Glutamatergic neuron (in vitro differentiated cells): ENCODE measurements around the gene EVC2. TPM values are rescaled to one million over a fixed set of nuclear protein-coding genes. Genes with fewer than 3 reads are reported as not detected.

Experiments used
- DNase-seq: peaks from one replicate; pipeline ENCODE4 v3.0.0; 2022
- H3K27ac Mint-ChIP-seq: one replicate; pipeline ENCODE4 v1.8.0; 2020; ENCODE audit warnings: mild to moderate bottlenecking, mixed read lengths, inconsistent platforms; ENCODE audit not compliant: unreplicated experiment
- H3K27me3 Mint-ChIP-seq: one replicate; pipeline ENCODE4 v1.8.0; 2020; ENCODE audit warnings: mild to moderate bottlenecking, moderate library complexity, mixed read lengths, inconsistent platforms; ENCODE audit not compliant: unreplicated experiment
- H3K36me3 Mint-ChIP-seq: one replicate; pipeline ENCODE4 v1.8.0; 2020; ENCODE audit warnings: mild to moderate bottlenecking, mixed read lengths, inconsistent platforms; ENCODE audit not compliant: unreplicated experiment
- H3K4me1 Mint-ChIP-seq: one replicate; pipeline ENCODE4 v1.8.0; 2020; ENCODE audit warnings: mild to moderate bottlenecking, low read depth, mixed read lengths, inconsistent platforms; ENCODE audit not compliant: unreplicated experiment
- H3K4me3 Mint-ChIP-seq: one replicate; pipeline ENCODE4 v1.8.0; 2020; ENCODE audit warnings: mild to moderate bottlenecking, mixed read lengths, inconsistent platforms; ENCODE audit not compliant: unreplicated experiment
- H3K9me3 Mint-ChIP-seq: one replicate; pipeline ENCODE4 v1.8.0; 2020; ENCODE audit warnings: mild to moderate bottlenecking, moderate library complexity, mixed read lengths, inconsistent platforms; ENCODE audit not compliant: unreplicated experiment
- CTCF ChIP-seq: fragments of 200-600 bp; sonication (generic); IDR thresholded peaks from one replicate; pipeline ENCODE4 v1.5.0; 2021; ENCODE audit not compliant: partially characterized antibody, unreplicated experiment
- total RNA-seq: library from RNA; stranded (reverse); fragmentation: NEBNext Ultra II Directional; extraction: Animal tissue kit (Norgen Biotek cat#: 25700); gene quantifications from one replicate; pipeline ENCODE4 v1.2.1, GENCODE V29; 2021; ENCODE audit not compliant: unreplicated experiment

The EVC2 gene
- total RNA-seq, 1 donor from 2014 or later: 2.3 TPM

DNA sequence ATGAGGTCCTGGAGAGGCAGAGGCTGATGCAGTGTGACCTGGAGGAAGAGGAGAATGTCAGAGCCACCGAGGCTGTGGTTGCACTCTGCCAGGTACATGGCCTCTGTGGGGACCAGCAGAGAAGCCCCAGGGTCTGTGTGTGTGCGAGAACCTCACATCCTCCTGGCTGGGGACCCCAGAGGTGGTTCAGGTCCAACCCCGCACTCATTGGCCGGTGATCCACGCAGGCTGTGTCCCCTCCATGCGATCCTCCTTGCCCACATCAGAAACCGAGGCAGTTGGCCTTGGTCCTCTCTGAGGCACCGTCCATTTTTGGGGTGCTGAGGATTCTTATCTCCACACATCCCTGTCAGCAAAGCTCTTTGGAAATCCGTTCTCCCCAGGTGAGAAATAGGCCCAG lies 47.9 kb upstream of the EVC2 start:
- no peak overlapping the region for H3K4me3 Mint-ChIP-seq
- H3K27ac Mint-ChIP-seq: no peak overlapping the region
- no peak for TF ChIP-seq CTCF
- H3K36me3 Mint-ChIP-seq: no peaks in the 10 kb centered on the region
- peaks cover 12% of the 10 kb centered on the region for H3K27me3 Mint-ChIP-seq
- peaks cover 6% of the 10 kb centered on the region for H3K9me3 Mint-ChIP-seq
- H3K4me1 Mint-ChIP-seq: peaks cover 15% of the 10 kb centered on the region
- no peak for DNase-seq

GRCh38 chr4:5755679-5756078 lies 47.3 kb upstream of the EVC2 start:
- no peak overlapping the region for H3K4me3 Mint-ChIP-seq
- TF ChIP-seq CTCF: no peak
- no peak for DNase-seq
- peaks cover 19% of the 10 kb centered on the region for H3K4me1 Mint-ChIP-seq
- H3K9me3 Mint-ChIP-seq: peaks cover 8% of the 10 kb centered on the region
- no peaks in the 10 kb centered on the region for H3K36me3 Mint-ChIP-seq
- peaks cover 15% of the 10 kb centered on the region for H3K27me3 Mint-ChIP-seq
- no peak overlapping the region for H3K27ac Mint-ChIP-seq

- H3K4me1 Mint-ChIP-seq: peaks cover 23% of the 10 kb centered on the region
- TF ChIP-seq CTCF: no peak
- no peak for DNase-seq
- peaks cover 17% of the 10 kb centered on the region for H3K27me3 Mint-ChIP-seq
- no peak overlapping the region for H3K27ac Mint-ChIP-seq
- H3K36me3 Mint-ChIP-seq: no peaks in the 10 kb centered on the region
- no peak overlapping the region for H3K4me3 Mint-ChIP-seq
- peaks cover 10% of the 10 kb centered on the region for H3K9me3 Mint-ChIP-seq
These were observed 46.8 kb upstream of the EVC2 start for GRCh38 chr4:5755161-5755560.

DNA sequence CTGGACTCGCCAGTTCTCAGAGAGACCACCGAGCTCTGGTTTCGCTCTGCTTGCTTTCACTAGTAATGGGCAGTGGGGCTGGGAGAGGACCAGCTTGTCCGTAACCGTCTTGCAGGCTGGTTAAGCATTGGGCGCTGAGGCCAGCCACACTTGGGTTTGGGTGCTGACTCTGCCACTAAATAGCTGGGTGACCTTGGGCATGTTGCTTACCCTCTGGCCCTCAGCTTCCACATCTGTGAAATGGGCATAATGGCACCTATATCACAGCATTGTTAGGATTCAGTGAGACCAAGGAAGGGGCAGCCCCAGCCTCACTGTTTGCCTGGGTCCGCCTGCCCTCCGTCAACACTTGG lies 46.1 kb upstream of the EVC2 start:
- Mint-ChIP-seq H3K4me1 (peaks cover 23% of the 10 kb centered on the region), H3K36me3 (no peaks in the 10 kb centered on the region), H3K27ac (no peak overlapping the region), H3K4me3 (no peak overlapping the region), H3K27me3 (peaks cover 17% of the 10 kb centered on the region), H3K9me3 (peaks cover 10% of the 10 kb centered on the region)
- no peak for DNase-seq
- TF ChIP-seq CTCF: no peak

DNA sequence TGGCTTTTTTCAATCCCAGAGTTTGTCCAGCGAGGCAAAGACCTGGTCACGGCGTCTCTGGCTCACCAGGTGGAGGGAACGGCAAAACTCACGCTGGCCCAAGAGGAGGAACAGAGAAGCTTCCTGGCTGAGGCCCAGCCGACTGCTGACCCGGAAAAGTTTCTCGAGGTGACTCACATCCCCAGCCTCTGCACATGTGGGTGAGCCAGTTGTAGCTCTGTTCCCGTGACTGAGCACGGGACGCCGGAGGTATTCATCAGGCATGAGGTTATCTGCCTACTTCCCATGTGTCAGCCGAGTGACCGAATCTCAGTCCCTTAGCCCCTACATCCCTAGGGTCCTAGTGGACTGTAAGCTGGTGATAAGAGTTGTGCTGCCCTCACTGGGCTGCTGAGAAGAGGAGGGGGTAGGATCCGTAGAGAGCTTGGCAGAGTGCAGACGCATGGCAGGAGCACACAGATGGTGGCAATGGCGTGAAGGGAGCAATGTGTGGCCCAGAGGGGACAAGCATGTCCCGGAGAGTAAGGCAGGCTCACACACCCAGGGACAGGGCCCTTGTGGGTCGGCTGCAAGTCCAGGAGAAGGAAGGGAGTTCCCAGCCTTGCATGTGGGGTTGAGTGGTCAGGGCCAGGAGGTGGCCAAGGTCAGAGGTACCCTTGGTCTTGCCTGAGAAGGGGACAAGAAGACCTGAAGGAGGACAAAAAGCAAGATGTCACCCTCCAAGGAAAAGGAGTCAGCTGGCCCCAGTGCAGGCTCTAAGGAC lies 45.6 kb upstream of the EVC2 start:
- peaks cover 17% of the 10 kb centered on the region for H3K27me3 Mint-ChIP-seq
- no peak for TF ChIP-seq CTCF
- DNase-seq: no peak
- H3K36me3 Mint-ChIP-seq: no peaks in the 10 kb centered on the region
- H3K27ac Mint-ChIP-seq: no peak overlapping the region
- H3K4me1 Mint-ChIP-seq: peaks cover 23% of the 10 kb centered on the region
- peaks cover 10% of the 10 kb centered on the region for H3K9me3 Mint-ChIP-seq
- no peak overlapping the region for H3K4me3 Mint-ChIP-seq
